ENCODE measurements around the gene SIK3.
"Not testable (repeated sequence)": the region's sequence is repeated elsewhere in the genome, so short reads cannot be mapped to it uniquely, and the experiment has no call there.

The SIK3 gene

DNA sequence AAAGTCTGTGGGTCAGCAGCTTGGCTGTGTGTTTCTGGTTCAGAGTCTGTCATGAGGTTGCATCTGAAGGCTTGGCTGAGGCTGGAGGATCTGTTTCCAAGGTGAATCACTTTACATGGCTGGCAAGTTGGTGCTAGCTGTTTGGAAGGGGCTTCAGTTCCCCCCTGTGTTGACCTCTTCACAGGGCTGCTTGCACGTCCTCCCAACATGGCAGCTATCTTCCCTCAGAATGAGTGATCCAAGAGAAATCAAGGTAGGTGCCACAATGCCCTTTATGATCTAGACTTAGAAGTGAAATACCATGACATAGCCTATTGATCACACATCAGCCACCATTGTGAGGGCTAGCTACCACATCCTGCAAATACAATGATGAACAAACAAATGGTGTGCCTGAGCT lies 285.1 kb downstream of the SIK3 start:
- no peak for DNase-seq

DNA sequence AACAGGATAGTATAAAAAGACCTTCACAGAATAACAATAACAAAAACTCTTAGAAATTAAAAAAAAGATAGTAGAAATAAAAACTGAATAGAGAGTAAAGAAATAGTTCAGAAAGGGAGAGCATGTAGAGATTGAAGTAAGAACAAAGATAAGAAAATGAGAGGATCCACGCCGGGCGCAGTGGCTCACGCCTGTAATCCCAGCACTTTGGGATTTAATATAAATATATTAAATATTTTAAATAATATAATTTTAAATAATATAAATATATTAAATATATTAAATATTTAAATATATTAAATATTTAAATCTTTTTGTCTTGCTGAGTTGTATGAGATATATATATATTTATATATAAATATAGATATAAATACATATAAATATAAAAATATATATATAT lies 286.1 kb downstream of the SIK3 start:
- DNase-seq, result no peak

DNA sequence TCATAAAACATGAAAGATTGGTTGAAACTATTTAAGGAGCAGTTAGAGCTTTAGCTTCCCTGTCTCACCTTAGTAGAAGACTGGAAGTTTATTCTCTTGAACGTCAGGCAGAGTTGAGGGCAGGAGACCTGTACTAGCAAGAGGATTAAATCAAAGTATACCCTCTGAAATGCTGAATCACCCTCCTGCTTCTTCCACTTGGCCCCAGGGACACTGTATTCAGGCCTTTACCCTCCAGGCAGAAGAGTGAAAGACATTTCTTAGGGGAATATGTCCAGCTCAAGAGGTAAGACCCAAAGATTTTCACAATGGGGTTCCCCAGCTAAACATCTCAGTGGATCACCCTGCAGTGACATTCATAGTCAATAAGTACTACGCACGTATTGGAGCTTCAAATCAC lies 287.0 kb downstream of the SIK3 start:
- DNase-seq, result no peak

DNA sequence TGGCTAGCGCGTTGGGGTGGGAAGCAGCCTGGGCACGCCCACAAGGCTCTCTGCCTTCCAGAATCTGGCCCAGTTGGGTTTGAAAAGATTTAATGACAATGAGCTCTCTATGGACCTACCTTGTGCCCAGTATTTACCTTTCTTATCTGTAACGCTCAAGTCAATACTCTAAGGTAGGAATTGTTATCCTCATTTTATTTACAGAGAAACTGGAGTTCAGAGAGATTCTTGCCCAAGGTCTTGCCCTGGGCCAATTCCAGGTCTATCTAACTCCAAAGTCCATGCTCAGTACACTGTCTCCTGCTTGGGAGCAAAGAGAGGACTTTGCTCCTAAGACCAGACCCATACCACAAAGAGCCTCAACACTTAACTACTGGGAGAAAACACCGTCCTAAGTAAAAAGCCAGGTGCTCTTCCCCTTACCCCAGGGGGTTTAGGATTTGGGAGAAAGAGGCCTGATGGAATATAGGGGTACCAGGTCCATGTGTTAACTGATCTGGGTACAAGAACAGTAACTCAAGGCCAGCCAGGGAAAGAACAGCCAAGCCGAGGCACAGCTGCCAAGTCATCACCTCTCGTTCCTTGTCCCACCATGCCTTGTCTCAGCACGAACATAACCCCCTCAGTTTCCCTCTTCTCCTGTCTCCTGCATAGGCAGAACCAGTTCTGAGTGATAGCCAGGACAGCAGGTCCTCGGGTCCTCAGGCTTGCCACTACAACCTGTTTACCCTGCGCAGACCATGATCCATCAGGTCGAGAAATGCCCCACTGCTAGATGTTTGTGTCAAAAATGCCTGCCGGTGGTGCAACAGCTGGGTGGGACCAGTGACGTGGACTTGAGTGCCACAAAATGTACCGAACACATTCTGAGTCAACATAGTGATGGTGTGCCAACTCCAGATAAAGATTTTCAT lies 289.7 kb downstream of the SIK3 start:
- no peak for DNase-seq

DNA sequence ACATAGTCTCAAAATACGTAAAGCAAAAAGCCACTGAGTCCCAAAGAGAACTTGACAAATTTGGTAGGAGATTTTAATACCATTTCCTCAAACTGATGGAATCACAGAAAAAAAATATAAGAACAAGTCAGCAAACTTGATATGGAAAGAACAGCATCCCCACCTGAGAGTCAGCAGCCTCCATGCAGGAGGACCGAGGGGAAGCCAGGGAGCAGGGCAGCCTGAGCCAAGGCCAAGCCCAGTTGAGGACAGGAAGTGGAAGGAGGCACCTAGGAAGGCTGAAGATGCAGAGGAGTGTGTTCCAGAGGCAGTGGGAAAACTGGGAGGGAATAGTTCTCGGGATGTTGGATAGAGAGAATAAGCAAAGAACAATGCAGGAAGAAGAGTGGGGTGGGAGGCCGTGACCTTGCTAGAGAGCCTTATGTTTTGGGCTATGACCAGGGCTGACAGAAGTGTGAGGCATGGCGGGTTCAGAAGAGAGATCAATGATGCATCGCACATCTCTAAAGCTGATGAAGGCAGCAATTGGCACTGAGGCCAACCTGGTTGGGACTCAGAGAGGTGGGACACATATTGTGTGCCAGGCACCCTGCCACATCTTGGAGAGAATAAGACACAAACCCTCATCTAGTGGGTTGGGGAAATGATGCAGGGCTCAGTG lies 290.5 kb downstream of the SIK3 start:
- DNase-seq, result no peak

DNA sequence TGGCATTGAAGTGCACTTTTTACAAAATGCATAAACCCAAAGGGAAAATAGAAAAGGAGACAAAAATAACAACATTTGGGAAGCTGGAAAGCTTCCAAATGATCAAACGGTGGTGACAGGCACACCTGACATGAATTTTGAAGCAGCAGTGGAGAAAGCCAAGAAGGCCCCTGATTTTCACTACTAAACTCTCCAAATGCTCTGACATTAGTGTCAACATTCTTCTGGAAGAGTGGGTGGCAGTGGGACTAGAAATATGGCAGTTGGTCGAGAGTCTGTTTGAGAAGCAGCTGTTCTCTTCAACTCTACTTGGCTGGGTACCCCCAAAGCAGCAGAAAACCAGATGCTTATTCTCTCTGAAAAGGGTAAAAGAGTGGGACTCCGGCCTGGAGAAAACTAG lies 294.2 kb downstream of the SIK3 start:
- no peak for DNase-seq

DNA sequence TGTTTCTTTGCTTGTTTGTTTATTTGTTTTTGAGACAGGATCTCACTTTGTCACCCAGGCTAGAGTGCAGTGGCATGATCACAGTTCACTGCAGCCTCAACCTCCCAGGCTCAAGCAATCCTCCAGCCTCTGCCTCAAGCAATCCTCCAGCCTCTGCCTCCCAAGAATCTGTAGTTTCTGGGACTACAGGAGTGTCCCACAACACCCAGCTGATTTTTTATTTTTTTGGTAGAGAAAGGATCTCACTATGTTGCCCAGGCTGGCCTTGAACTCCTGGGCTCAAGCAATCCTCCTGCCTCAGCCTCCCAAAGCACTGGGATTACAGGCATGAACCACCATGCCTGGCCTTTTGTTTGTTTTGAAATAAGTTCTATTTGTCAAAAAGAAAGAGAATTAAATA lies 296.6 kb downstream of the SIK3 start:
- DNase-seq, result not testable (repeated sequence)

DNA sequence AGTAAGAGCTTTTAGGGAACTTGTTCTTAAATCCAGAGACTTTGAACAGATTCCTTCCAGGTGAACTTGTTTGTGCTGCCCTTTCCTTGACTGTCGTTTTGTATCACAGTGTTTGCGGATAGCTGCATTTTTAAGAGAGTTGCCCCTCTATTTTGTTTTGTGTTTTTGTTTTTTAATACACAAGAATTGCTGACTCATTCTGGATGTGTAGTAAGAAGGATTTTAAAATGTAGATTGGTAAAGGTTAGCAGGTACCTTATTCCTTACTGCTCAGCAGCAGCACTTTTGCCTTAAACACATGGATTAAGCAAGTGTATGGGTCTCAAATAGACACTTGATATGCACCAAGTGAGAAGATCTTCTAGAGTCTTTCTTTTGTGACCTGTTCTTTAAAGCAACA lies 297.6 kb downstream of the SIK3 start:
- DNase-seq, result no peak

DNA sequence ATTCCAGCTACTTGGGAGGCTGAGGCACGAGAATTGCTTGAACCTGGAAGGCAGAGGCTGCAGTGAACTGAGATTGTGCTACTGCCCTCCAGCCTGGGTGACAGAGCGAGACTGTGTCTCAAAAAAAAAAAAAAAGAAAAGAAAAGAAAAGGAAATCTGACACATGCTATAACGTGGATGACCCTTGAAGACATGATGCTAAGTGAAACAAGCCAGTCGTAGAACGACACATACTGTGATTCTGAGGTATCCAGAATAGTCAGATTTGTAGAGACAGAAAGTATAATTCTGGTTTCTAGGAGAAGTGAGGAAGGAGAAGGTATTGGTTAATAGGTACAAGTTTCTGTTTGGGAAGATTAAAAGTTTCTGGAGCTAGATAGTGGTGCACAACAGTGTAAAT lies 299.9 kb downstream of the SIK3 start:
- DNase-seq, result no peak

DNA sequence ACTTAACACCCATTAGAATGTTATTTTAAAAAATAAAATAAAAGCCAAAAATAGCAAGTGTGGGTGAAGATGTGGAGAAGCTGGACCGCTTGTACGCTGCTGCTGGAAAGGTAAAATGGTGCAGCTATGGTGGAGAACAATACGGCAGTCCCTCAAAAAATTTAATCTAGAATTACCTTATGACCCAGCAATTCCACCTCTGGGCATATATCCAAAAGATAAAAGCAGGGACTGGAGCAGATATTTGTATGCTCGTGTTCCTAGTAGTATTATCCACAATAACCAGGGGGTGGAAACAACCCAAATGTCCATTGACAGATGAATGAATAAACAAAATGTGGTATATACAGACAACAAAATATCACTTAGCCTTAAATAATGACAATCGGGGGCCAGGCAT lies 300.4 kb downstream of the SIK3 start:
- no peak for DNase-seq

DNA sequence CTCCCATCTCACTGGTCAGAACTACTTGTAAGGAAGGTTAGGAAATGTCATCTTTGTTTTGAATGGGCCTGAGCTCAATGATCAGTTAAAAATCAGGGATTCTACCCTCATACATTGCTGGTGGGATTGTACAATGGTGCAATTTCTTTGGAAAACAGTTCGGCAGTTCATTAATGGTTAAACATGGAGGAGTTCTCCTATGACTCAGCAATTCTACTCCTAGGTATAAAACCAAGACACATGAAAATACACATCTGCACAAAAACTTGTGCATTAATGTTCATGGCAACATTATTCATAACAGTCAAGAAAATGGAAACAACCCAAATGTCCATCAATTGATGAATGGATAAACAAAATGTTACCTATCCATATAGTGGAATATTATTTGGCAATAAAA lies 301.7 kb downstream of the SIK3 start:
- no peak for DNase-seq

DNA sequence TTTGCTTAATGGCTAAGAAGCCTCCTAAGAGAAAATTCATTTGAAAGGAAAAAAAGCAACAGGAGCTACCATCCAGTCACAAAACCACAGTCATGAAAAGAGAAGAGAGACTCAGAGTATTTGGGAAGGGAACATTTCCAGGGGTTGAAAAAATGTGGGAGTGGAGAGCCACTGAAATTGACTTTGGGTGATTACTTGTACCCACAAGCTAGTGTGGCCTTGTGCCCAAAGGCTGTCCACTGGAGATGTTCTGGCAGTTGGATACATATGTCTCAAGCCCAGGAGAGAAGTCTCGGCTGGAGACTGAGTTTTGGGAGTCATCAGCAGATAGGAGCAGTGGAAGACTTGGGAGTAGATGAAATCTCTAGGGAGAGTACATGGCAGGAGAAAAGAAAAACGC lies 303.4 kb downstream of the SIK3 start:
- no peak for DNase-seq

DNA sequence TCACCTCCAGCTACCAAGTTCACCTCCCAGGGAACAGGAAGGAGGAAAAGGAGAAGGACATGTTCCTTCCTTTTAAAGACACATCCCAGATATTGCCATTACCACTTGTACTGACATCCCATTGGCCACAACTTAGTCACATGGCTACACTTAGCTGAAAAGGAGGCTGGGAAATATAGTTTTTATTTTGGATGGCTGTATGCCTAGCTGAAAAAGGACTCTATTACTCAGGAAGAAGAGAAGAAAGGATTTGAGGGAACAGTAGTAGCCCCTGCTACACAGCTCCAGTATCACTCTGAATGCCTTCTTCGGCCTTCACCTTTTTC lies 304.5 kb downstream of the SIK3 start:
- no peak for DNase-seq
